Memory B cell (primary cell): ENCODE measurements around the gene AGBL1.
"Not testable (repeated sequence)": the region's sequence is repeated elsewhere in the genome, so short reads cannot be mapped to it uniquely, and the experiment has no call there.

Source experiments
- ATAC-seq: fragments of 150-1000 bp; cut with Tn5 transposase; 2 replicates; pipeline ENCODE4 v1.10.0; 2021; ENCODE audit warnings: low read depth, mild to moderate bottlenecking, moderate library complexity
- DNase-seq, 2 donors: peaks; one replicate each; pipeline ENCODE4 v3.0.0; 2022; ENCODE audit warnings: low spot score in 2 of 2
- H3K27ac Mint-ChIP-seq: one replicate; pipeline ENCODE4 v1.8.0; 2022; ENCODE audit warnings: mild to moderate bottlenecking, moderate library complexity, mixed read lengths
- H3K27me3 Mint-ChIP-seq: one replicate; pipeline ENCODE4 v1.8.0; 2022; ENCODE audit warnings: mixed read lengths
- H3K36me3 Mint-ChIP-seq: one replicate; pipeline ENCODE4 v1.8.0; 2022; ENCODE audit warnings: mild to moderate bottlenecking, mixed read lengths
- H3K4me1 Mint-ChIP-seq: one replicate; pipeline ENCODE4 v1.8.0; 2022; ENCODE audit warnings: mixed read lengths
- H3K4me3 Mint-ChIP-seq: one replicate; pipeline ENCODE4 v1.8.0; 2022; ENCODE audit warnings: mild to moderate bottlenecking, moderate library complexity, mixed read lengths
- H3K9me3 Mint-ChIP-seq: one replicate; pipeline ENCODE4 v1.8.0; 2022; ENCODE audit warnings: mixed read lengths

The AGBL1 gene

DNA sequence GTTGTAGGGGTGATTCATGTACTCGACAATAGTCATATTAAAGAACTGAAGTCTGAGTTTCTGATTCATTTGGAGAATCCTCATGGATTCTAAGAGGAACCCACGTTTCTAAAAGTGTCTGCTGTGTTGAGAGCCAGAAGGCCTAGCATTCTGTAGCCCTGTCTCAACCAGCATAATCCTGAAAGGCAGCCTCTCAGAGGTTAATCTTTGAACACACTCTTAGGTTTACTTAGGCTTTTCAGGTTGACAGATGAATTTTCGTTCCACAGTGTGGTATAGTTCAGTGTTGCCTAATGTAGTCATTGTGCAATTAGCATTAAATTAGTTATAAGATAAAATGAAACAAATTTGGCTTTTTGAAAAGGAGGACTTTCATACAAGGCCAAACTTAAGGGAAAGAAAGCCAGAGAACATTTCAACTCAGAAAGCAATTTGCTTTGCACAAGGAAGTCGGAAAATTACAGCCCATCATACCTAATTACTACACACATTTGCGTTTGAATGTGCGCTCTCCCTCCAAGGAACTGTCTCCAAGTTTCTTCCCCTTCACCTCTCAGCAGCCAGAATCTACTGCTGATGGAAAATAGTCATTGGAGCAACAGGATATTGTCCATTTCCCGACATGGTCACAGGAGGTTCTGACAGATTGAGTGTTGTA is 42.0 kb downstream of the AGBL1 start:
- Mint-ChIP-seq H3K9me3 (peaks cover 2% of the 10 kb centered on the region), H3K4me3 (no peak overlapping the region), H3K36me3 (no peaks in the 10 kb centered on the region), H3K27ac (no peak overlapping the region), H3K4me1 (no peaks in the 10 kb centered on the region), H3K27me3 (no peaks in the 10 kb centered on the region)
- DNase-seq (no peak), ATAC-seq (no peak)

DNA sequence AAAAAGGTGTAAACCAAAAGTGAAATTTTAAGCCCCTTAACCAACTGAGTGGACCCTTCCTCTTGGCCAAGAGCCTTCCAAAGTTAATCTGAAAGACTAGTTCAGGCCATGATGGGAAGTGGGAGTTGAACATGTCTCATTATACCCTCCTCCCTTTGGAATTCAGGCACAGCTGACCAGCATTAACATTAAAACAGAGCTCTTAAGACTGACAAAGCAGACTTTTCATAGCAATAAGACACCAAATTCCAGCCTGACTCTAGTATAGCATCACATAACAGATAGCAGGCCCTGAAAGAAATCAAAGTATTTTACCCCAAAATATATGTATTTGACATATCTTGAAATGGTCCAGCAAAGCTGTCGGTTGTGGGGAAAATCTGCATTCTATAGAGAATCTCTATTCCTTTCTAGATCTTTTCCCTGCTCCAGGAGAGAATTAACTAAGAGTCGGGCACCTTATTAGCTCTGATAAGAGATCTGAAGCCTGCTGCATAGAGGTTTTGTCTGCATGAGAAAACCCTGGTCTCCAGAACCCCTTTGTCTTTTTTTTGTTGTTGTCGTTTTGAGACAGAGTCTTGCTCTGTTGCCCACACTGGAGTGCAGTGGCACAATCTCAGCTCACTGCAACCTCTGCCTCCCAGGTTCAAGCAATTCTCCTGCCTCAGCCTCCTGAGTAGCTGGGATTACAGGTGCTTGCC is 43.2 kb downstream of the AGBL1 start:
- ATAC-seq, H3K36me3 Mint-ChIP-seq, H3K9me3 Mint-ChIP-seq: not testable (repeated sequence)

DNA sequence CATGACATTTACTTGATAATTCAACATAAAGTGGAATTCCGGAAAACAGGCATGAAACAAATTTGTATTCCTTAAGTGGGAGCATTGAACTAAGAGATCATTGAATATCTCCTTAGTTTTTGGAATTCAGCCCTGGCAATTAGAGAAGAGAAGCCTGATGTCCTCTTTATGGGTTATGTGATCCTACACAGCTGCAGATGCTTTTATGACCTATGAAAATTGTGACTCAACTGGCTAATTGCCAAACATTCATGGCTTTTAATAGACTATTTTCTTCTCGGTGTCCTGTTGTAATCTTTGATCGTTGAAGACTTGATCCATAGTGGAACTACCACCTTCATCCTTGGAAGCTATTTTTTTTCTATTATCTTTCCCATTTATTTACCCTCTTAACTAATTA is 46.1 kb downstream of the AGBL1 start:
- H3K27me3 Mint-ChIP-seq, result no peaks in the 10 kb centered on the region
- H3K4me3 Mint-ChIP-seq, result no peak overlapping the region
- no peak for ATAC-seq
- peaks cover 3% of the 10 kb centered on the region for H3K9me3 Mint-ChIP-seq
- DNase-seq, result no peak
- H3K27ac Mint-ChIP-seq, result no peak overlapping the region
- H3K4me1 Mint-ChIP-seq, result no peaks in the 10 kb centered on the region
- no peaks in the 10 kb centered on the region for H3K36me3 Mint-ChIP-seq

More for the DNA sequence above, 43.2 kb downstream of the AGBL1 start:
- not testable (repeated sequence) for H3K27me3 Mint-ChIP-seq, H3K4me3 Mint-ChIP-seq, H3K4me1 Mint-ChIP-seq, DNase-seq, H3K27ac Mint-ChIP-seq

DNA sequence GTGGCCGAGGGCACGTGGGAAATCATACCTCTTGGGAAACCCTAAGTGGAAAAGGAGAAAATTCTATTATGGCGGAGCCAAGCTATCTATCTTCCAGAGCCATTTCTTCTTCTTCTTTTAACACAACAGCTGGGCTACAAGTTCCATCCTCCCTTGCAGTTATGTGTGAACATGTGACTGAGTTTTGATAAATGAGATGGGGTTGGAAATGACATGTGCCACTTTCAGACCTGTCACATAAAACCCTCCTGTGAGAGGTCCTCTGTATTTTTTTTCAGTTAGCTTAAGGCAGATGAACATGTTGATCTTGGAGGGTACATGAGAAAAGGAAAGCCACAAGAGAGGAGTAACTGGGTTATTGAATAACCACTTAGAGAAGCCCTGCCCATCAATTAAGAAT is 47.9 kb downstream of the AGBL1 start:
- Mint-ChIP-seq H3K4me1 (no peaks in the 10 kb centered on the region), H3K4me3 (no peak overlapping the region), H3K9me3 (peaks cover 1% of the 10 kb centered on the region), H3K36me3 (no peaks in the 10 kb centered on the region), H3K27me3 (no peaks in the 10 kb centered on the region), H3K27ac (no peak overlapping the region)
- ATAC-seq, result no peak
- no peak for DNase-seq

DNA sequence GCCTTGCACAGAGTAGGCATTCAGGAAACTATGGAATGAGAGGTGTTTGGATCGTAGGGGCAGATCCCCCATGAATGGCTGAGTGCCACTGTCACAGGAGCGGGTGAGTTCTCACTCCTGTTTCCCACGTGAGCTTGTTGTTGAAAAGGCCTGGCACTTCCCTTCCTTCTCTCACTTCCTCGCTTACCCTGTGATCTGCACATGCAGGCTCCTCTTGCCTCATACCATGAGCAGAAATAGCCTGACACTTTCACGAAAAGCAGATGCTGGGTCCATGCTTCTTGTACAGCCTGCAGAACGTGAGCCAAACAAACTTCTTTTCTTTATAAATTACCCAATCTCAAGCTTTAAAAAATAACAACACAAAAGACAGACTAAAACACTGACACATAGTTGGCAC is 55.4 kb downstream of the AGBL1 start:
- no peak overlapping the region for H3K27ac Mint-ChIP-seq
- ATAC-seq (no peak), DNase-seq (no peak)
- no peak overlapping the region for H3K4me3 Mint-ChIP-seq
- H3K36me3 Mint-ChIP-seq, result no peaks in the 10 kb centered on the region
- H3K4me1 Mint-ChIP-seq, result no peaks in the 10 kb centered on the region
- H3K9me3 Mint-ChIP-seq, result no peaks in the 10 kb centered on the region
- no peaks in the 10 kb centered on the region for H3K27me3 Mint-ChIP-seq

DNA sequence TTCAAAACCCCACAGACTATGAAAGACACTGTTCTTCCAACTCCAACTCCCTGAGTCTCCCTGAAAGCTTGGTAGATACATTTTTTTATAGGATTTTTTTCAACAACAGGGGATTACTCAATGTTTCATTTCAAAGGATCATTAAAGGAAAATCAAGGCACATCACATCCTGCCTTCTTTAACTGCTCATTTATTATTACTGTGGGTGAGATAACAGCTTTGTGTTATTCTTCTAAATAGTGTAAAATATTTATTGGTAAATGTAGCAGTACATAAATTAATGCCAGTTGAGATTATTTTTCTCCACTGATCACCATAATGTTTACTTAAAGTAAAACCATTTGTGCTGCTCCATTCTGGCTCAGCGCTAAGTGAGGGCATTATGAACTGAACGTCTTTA is 57.2 kb downstream of the AGBL1 start:
- Mint-ChIP-seq H3K4me1 (no peaks in the 10 kb centered on the region), H3K9me3 (no peaks in the 10 kb centered on the region)

DNA sequence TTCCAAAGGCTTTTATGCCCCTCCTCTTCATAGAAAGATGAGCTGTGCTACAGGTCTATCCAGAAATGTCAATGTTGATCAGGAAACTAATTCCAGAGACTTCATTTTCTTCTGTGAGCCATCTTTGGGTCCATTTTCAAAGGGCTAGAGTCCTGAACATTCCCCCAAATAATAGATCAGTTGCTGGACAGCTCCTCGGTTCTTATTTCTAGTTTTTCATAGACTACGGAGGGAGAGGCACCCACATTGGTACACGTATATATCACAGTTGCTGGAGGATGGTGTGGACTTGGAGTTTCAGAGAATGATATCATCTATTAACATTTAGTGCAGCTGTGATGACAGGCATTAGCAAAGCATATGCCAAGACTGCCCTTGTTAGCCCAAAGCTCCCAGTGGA is 59.1 kb downstream of the AGBL1 start:
- no peaks in the 10 kb centered on the region for H3K9me3 Mint-ChIP-seq
- H3K4me1 Mint-ChIP-seq, result no peaks in the 10 kb centered on the region
- no peaks in the 10 kb centered on the region for H3K27me3 Mint-ChIP-seq
- no peak overlapping the region for H3K27ac Mint-ChIP-seq
- ATAC-seq, result no peak
- no peaks in the 10 kb centered on the region for H3K36me3 Mint-ChIP-seq
- H3K4me3 Mint-ChIP-seq, result no peak overlapping the region
- no peak for DNase-seq

More for the DNA sequence above, 57.2 kb downstream of the AGBL1 start:
- ATAC-seq, result no peak
- no peak for DNase-seq
- Mint-ChIP-seq H3K27ac (no peak overlapping the region), H3K27me3 (no peaks in the 10 kb centered on the region), H3K4me3 (no peak overlapping the region), H3K36me3 (no peaks in the 10 kb centered on the region)

DNA sequence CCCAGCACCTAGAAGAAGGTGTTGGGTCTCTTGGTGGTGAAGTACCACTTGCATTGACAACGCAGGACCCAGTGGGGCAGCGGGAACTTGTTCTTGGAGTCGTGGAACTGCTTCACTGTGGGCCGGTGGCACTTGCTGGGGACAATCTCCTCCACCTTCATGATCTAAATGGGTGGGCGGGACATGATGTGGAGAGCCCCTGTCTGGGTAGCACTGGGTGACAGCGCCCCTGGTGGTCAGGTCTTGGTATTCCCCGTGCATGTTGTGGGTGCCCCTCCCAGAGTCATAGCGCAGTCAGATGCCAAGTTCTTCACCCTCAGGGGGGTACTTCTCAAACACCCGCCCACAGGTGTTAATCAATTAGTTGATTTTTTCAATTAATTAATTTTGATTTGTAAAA is 60.2 kb downstream of the AGBL1 start:
- DNase-seq, result no peak
- no peaks in the 10 kb centered on the region for H3K4me1 Mint-ChIP-seq

DNA sequence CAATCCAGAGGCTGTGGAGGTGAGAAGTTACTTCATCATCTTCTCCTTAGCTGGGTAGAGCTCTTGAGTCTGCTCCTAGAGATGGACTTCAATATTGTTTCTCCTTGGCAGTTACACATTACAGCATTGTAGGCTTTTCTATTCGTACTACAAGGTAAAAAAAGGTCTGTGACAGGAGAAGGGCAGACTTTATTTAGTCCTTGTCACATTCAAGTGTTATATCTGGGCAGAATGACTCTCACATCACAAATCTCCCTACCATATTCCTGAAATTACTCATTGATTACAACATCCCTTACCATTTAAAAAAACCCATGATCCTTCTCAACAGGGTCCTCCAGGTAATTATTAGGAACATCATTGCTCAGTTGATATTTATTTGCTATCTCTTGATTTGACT is 75.0 kb downstream of the AGBL1 start:
- H3K9me3 Mint-ChIP-seq, result peaks cover 7% of the 10 kb centered on the region
- ATAC-seq (no peak), DNase-seq (no peak)
- H3K4me3 Mint-ChIP-seq, result no peak overlapping the region
- no peaks in the 10 kb centered on the region for H3K36me3 Mint-ChIP-seq
- no peak overlapping the region for H3K27ac Mint-ChIP-seq
- no peaks in the 10 kb centered on the region for H3K27me3 Mint-ChIP-seq
- no peaks in the 10 kb centered on the region for H3K4me1 Mint-ChIP-seq

More for the DNA sequence above, 60.2 kb downstream of the AGBL1 start:
- no peak overlapping the region for H3K27ac Mint-ChIP-seq
- no peak for ATAC-seq
- H3K4me3 Mint-ChIP-seq, result no peak overlapping the region
- H3K27me3 Mint-ChIP-seq, result no peaks in the 10 kb centered on the region
- H3K9me3 Mint-ChIP-seq, result no peaks in the 10 kb centered on the region
- no peaks in the 10 kb centered on the region for H3K36me3 Mint-ChIP-seq

DNA sequence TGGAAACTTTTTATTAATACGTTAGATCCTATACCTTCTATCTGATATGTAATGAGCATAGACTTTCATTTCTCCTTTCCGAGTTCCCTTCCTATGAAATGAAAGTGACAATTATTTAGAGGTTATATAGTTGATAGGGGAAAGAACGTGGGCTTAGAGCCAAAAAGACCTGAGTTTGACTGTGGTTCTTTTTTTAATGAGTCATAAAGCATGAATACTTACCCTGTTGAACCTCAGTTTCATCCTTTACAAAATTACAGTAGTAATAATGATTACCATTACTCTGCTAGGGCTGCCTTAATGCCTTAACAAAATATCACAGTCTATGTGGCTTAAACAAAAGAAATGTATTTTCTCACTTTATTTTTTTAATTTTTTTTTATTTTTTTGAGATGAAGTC is 75.9 kb downstream of the AGBL1 start:
- H3K4me3 Mint-ChIP-seq, result no peak overlapping the region
- H3K27me3 Mint-ChIP-seq, result no peaks in the 10 kb centered on the region
- H3K36me3 Mint-ChIP-seq, result no peaks in the 10 kb centered on the region
- H3K27ac Mint-ChIP-seq, result no peak overlapping the region
- ATAC-seq (no peak), DNase-seq (no peak)
- H3K4me1 Mint-ChIP-seq, result no peaks in the 10 kb centered on the region
- H3K9me3 Mint-ChIP-seq, result peaks cover 3% of the 10 kb centered on the region

DNA sequence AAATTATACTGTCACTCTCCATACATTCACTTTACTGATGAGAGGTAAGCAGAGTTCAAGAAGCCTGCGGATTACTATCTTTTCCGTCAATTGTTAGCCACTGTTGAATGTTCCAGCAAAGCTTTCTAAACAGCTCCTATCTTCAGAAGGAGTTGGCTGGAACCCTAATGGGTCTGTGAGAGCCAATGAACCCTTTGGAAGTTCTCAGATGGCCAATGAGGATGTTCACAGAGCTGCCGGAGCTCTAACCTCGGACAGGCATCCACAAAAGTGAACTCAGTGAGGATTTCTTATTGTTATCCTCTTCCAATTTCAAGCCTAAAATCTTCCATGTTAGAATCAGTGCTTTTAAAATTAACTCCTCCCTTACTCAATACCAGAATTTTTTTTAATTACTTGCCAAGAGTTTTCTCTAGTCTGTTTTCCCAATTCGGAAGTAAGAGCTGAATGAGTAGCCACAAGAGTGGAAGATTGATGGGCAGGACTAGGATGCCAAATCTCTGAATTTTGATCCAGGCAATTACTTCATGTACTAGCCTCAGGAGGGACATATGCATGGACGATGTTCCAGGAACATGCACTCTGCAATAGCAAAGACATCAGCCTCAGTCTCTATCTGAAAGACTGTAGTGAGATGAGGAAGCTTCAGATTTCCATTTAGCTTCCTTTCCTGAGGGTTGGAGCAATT is 78.1 kb downstream of the AGBL1 start:
- H3K4me3 Mint-ChIP-seq, result no peak overlapping the region
- H3K4me1 Mint-ChIP-seq, result no peaks in the 10 kb centered on the region
- H3K27ac Mint-ChIP-seq, result no peak overlapping the region
- H3K36me3 Mint-ChIP-seq, result no peaks in the 10 kb centered on the region
- H3K9me3 Mint-ChIP-seq, result peaks cover 1% of the 10 kb centered on the region
- ATAC-seq, result no peak
- H3K27me3 Mint-ChIP-seq, result peaks cover 1% of the 10 kb centered on the region
- DNase-seq, result no peak

DNA sequence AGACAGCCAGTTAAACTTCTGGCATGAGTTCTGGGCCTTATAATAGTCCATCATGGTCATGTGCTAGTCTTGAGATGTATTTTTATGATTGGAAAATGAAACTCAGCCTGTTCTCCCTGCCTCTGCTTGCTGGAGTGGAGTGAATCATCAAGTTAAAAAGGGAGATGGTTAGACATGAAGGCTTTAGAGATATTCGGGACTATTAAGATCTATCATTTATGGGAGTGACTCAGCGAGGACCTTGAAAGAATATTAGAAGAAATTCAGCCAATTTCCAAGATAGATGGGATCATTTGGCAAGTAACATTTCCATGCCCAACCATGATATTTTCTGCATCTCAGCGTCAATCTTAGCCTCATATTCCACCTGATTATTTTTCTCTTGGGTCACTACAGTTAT is 79.8 kb downstream of the AGBL1 start:
- ATAC-seq, result no peak

DNA sequence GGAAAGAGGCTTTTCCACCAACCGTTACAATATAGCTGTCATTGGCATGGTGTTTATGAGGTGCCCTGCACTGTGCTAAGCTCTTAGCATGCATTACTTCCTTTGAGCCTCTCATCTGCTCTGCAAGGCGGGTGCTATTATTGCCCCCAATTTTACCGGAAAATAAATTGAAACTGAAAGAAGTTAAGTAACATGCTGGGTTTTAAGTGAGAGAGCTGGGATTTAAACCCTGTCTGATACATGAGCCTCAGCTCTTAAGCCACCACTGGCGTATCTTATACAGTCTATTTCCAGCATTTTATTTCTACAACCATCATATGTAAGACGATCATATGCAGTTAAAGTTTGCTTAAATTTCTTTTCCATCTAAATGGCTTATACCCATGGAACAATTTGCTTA is 81.6 kb downstream of the AGBL1 start:
- H3K4me3 Mint-ChIP-seq, result no peak overlapping the region
- DNase-seq (no peak), ATAC-seq (no peak)
- H3K9me3 Mint-ChIP-seq, result peaks cover 4% of the 10 kb centered on the region
- peaks cover 3% of the 10 kb centered on the region for H3K27me3 Mint-ChIP-seq
- no peak overlapping the region for H3K27ac Mint-ChIP-seq
- H3K4me1 Mint-ChIP-seq, result no peaks in the 10 kb centered on the region
- no peaks in the 10 kb centered on the region for H3K36me3 Mint-ChIP-seq

More for the DNA sequence above, 79.8 kb downstream of the AGBL1 start:
- no peak for DNase-seq
- Mint-ChIP-seq H3K27ac (no peak overlapping the region), H3K36me3 (no peaks in the 10 kb centered on the region), H3K4me1 (no peaks in the 10 kb centered on the region), H3K4me3 (no peak overlapping the region), H3K27me3 (peaks cover 2% of the 10 kb centered on the region), H3K9me3 (peaks cover 2% of the 10 kb centered on the region)

DNA sequence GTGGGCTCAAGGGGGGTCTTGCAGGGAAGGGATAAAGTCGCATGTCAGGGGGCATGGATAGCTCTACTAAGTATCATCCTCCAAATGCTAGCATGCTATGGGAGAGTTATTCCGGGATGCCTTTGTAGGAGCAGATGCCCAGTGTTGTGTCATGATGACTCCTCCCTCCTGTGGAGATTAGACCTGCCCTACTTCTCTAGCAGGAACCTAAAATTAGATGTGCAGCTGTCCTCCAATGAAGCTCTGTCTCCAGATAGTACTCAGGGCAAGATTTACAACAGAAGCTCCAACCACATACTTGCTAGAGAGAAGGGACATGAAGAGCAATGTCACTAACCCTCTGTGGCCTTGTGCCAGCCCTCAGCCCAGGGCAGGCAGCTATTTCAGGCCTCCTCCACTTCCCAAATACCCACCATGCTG is 82.5 kb downstream of the AGBL1 start:
- Mint-ChIP-seq H3K4me3 (no peak overlapping the region), H3K4me1 (no peaks in the 10 kb centered on the region), H3K27me3 (peaks cover 3% of the 10 kb centered on the region), H3K27ac (no peak overlapping the region), H3K36me3 (no peaks in the 10 kb centered on the region), H3K9me3 (peaks cover 4% of the 10 kb centered on the region)
- ATAC-seq (no peak), DNase-seq (no peak)
